RKO (cell line): ENCODE data around the gene TTLL5.

Source experiments
- DNase-seq: peaks from one replicate; pipeline ENCODE4 v3.0.0-alpha.2; 2016; ENCODE audit warnings: low spot score

Gene TTLL5

GRCh38 chr14:75991753-75992152 lies 330.7 kb downstream of the TTLL5 start:
- DNase-seq, result no peak

GRCh38 chr14:75993567-75994041 lies 332.6 kb downstream of the TTLL5 start:
- no peak for DNase-seq

DNA sequence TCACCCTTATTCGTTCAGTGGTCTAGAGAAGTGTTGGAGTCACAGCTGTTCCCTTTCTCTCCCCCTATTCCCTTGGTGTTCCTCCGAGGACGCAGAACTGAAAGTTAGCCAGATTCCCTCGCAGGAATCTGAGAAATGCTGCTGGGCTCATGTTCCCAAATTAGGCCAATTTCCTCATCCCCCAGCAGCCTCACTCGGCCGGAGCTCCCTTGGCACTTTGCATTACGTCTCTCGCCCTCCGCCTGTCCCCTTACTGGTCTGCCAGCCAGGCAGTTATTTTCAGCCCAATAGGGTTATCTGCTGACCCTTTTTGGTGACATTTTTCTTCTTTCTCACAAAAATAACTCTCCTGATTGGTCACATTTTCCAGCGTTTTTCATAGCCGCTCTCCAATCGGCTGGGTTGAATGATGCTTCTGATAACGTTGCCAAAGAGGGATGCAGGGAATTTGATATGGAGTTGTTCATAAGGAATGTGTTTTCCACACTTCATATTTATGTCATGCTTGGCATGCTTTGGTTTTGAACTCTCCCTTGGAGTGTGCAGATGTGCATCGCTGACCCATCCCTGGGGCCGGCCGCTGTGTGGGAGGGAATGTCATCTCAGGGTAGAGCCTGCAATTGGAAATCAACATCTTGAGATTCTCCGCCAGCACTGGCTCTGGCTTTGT lies 334.5 kb downstream of the TTLL5 start:
- DNase-seq, result no peak

DNA sequence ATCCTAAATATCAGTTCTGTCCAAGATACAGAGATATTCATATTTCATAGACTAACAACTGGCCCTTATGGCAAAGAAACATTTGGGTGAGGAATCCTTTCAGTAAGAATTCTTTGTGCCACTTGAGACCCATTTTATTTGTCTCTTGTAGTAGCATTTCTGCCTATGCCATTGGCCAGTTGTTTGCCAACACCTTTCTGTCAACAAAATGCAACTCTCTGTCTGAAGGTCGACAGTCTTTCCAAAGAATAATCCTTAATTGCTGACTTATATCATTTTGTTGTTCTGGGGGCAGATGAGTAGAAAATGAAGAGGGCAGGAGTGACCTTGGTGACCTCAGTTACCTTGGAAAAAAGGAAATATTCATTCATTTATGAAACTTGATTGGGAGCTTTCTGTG lies 335.4 kb downstream of the TTLL5 start:
- no peak for DNase-seq

DNA sequence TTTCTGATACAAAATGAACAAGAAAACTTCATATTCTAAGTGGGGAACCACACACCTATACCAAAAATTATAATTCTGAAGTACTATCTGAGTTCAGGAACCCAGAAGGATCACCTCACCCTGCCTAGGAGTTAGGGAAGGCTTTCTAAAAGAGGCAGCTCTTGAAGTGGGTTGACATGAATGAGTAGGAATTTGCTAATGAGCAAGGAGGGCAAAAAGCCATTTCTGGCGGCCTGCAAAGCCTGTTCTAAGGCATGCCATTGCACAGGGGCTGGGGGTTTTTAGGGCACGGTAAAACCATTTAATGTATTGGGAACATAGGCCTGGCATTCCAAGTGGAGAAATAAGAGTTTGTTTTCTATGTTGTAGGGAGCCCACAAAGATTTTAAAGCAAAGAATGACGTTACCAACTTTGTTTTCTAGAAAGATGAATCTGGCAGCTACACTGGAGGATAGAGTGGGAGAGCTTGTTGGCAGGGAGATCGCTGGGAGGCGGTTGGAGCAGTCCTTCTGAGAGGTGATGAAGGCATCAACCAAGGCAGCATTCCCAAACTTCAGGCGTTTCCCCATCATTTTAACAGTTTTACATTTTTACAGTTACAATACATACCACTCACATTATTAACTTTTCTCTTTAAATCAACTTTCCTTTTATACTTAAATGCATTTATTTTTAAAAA lies 338.6 kb downstream of the TTLL5 start:
- no peak for DNase-seq

DNA sequence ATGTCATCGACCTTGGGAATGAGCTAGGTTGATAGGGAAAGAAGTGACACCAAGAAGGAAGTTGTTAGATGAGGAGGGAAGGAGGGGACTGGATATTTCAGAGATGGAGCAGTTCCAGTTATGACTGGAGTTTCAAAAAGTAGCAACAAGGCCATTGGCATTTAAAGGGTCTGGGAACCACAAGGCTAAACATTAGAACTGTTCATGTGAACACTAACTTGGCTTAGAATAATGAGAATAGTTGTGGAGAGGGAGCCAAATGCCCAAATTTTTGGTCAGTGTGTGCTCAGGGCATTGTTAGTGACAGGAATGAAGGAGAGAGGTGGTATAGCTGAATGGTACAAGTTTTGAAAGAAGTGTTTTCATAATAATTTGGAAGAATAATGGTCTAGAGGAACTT lies 341.3 kb downstream of the TTLL5 start:
- no peak for DNase-seq
